B cell (primary cell): ENCODE data around the gene SERPINA7. TPM values are rescaled to one million over a fixed set of nuclear protein-coding genes. Genes with fewer than 3 reads are reported as not detected.
"Not testable (repeated sequence)": the region's sequence is repeated elsewhere in the genome, so short reads cannot be mapped to it uniquely, and the experiment has no call there.

Experiments
- ATAC-seq: fragments of 200-7000 bp; cut with Tn5 transposase; one replicate; pipeline ENCODE4 v1.10.0; 2021; ENCODE audit warnings: low read depth, mild to moderate bottlenecking, moderate number of reproducible peaks, moderate library complexity
- CTCF ChIA-PET: fragments of 350-600 bp; sonication (Branson Sonifier 250); formaldehyde crosslinking; loops from one replicate; lab custom pipeline; 2021; ENCODE audit warnings: antibody characterized with exemption, inconsistent platforms; lab: Charles Lee
- POLR2A ChIA-PET: fragments of 350-600 bp; sonication (Branson Sonifier 250); formaldehyde crosslinking; loops from one replicate; lab custom pipeline; 2021; ENCODE audit warnings: antibody characterized with exemption; lab: Charles Lee
- DNase-seq: peaks from one replicate; pipeline ENCODE4 v3.0.0; 2013
- H2AFZ ChIP-seq: 2 replicates; pipeline ENCODE4 v1.6.1; 2012; ENCODE audit warnings: mild to moderate bottlenecking, low read depth, low read length; ENCODE audit not compliant: insufficient read depth, poor library complexity, severe bottlenecking
- H3K27ac ChIP-seq, 2 donors: 1 replicate in 1 of 2; 2 replicates in 1 of 2; pipeline ENCODE4 v1.5.1; 2012 to 2013; ENCODE audit warnings: low read length in 2 of 2, mild to moderate bottlenecking in 2 of 2, moderate library complexity in 1 of 2
- H3K27me3 ChIP-seq, 4 experiments: fragments of 200-600 bp in 1 of 4; sonication (generic) in 1 of 4; replicated peaks in 1 of 4; 1 replicate in 2 of 4; 2 replicates in 2 of 4; pipeline versions ENCODE4 v1.6.1 to v1.7.0; 2013 to 2016; ENCODE audit warnings: low read length in 3 of 4, mild to moderate bottlenecking in 2 of 4, mixed read lengths in 1 of 4, moderate library complexity in 1 of 4; ENCODE audit not compliant: insufficient read depth in 4 of 4, control insufficient read depth in 3 of 4; ENCODE audit errors: control extremely low read depth in 1 of 4
- H3K36me3 ChIP-seq, 2 experiments: replicated peaks in 1 of 2; 1 replicate in 1 of 2; 2 replicates in 1 of 2; pipeline versions ENCODE4 v1.6.1 to v1.7.1; 2013; ENCODE audit warnings: low read length in 1 of 2; ENCODE audit not compliant: insufficient read depth in 2 of 2, control insufficient read depth in 1 of 2; ENCODE audit errors: control extremely low read depth in 1 of 2, extremely low read depth in 1 of 2
- H3K4me1 ChIP-seq, 2 donors: fragments of 200-600 bp in 1 of 2; sonication (generic) in 1 of 2; 1 replicate in 1 of 2; 2 replicates in 1 of 2; pipeline versions ENCODE4 v1.5.1 to v1.6.1; 2013 to 2017; ENCODE audit warnings: low read length in 2 of 2; ENCODE audit not compliant: control insufficient read depth in 2 of 2, insufficient read depth in 2 of 2
- H3K4me2 ChIP-seq: replicated peaks from 2 replicates; pipeline ENCODE3; 2012; ENCODE audit warnings: mild to moderate bottlenecking, low read depth, low read length; ENCODE audit not compliant: poor library complexity, severe bottlenecking
- H3K4me3 ChIP-seq, 5 experiments: fragments of 200-600 bp in 1 of 5; sonication (generic) in 1 of 5; 1 replicate in 3 of 5; 2 replicates in 2 of 5; pipeline versions ENCODE4 v1.5.1 to v1.7.0; 2011 to 2016; ENCODE audit warnings: low read length in 4 of 5, mild to moderate bottlenecking in 4 of 5, low read depth in 2 of 5, control low read depth in 1 of 5, moderate library complexity in 1 of 5; ENCODE audit not compliant: insufficient read depth in 1 of 5; ENCODE audit errors: control extremely low read depth in 1 of 5, extremely low read depth in 1 of 5
- H3K79me2 ChIP-seq: fragments of 200-600 bp; sonication (generic); one replicate; pipeline ENCODE4 v1.6.0; 2016; ENCODE audit warnings: low read length; ENCODE audit not compliant: control insufficient read depth, insufficient read depth
- H3K9ac ChIP-seq: fragments of 200-600 bp; sonication (generic); 2 replicates; pipeline ENCODE4 v1.6.1; 2017; ENCODE audit warnings: mild to moderate bottlenecking, low read length, moderate library complexity
- H3K9me3 ChIP-seq, 3 donors: one replicate each; pipeline versions ENCODE4 v1.6.1 to v1.7.1; 2013; ENCODE audit warnings: low read length in 2 of 3; ENCODE audit not compliant: control insufficient read depth in 2 of 3, insufficient read depth in 1 of 3; ENCODE audit errors: control extremely low read depth in 1 of 3
- H4K20me1 ChIP-seq: 2 replicates; pipeline ENCODE4 v1.6.0; 2012; ENCODE audit warnings: mild to moderate bottlenecking, low read length; ENCODE audit not compliant: insufficient read depth, control insufficient read depth, poor library complexity, severe bottlenecking
- H3K27ac Mint-ChIP-seq: one replicate; pipeline ENCODE4 v1.8.0; 2021; ENCODE audit warnings: mixed read lengths
- H3K27me3 Mint-ChIP-seq: one replicate; pipeline ENCODE4 v1.8.0; 2021; ENCODE audit warnings: mixed read lengths
- H3K4me1 Mint-ChIP-seq: one replicate; pipeline ENCODE4 v1.8.0; 2021; ENCODE audit warnings: mixed read lengths
- H3K4me3 Mint-ChIP-seq: one replicate; pipeline ENCODE4 v1.8.0; 2021; ENCODE audit warnings: mixed read lengths
- H3K9me3 Mint-ChIP-seq: one replicate; pipeline ENCODE4 v1.8.0; 2022; ENCODE audit warnings: mixed read lengths; ENCODE audit not compliant: insufficient read depth
- CTCF ChIP-seq: fragments of 200-600 bp; IDR thresholded peaks from one replicate; pipeline ENCODE4 v1.8.0; 2022; ENCODE audit warnings: antibody characterized with exemption, mild to moderate bottlenecking
- EZH2 ChIP-seq: IDR thresholded peaks from 2 replicates; pipeline ENCODE4 v1.6.1; 2012; ENCODE audit warnings: borderline replicate concordance, low read depth, mild to moderate bottlenecking, moderate library complexity, low read length; ENCODE audit not compliant: insufficient read depth, poor library complexity, severe bottlenecking
- WGBS: methylation state at CpG from one replicate; pipeline ENCODE4 v1.1.5; 2013; ENCODE audit warnings: missing lambda C conversion rate; ENCODE audit not compliant: insufficient coverage; 5-methylcytosine and 5-hydroxymethylcytosine counted together
- intact Hi-C: fragments of 100-400 bp; cut with micrococcal nuclease; formaldehyde crosslinking; loops from one replicate; pipeline ENCODE4 v1.10.0; 2022
- polyA plus RNA-seq: library from polyadenylated mRNA; depleted of rRNA; stranded (reverse); fragments of >200 nt; gene quantifications from 2 replicates; pipeline ENCODE4 v1.2.3, GENCODE V29; 2012
- total RNA-seq, 2 donors: library from RNA; stranded (reverse); fragments of 120-200 nt in 1 of 2; gene quantifications; 1 replicate in 1 of 2; 2 replicates in 1 of 2; pipeline versions ENCODE4 v1.2.3 to v1.2.4, GENCODE V29; 2013 to 2022

Gene SERPINA7
- total and polyA plus RNA-seq, 2 donors (not counting 1 experiment from before 2014, with no cell fraction given): not detected

GRCh38 chrX:106000203-106000602, 38.3 kb downstream of the SERPINA7 start:
- ChIA-PET CTCF (no interaction called here), POLR2A (no interaction called here)
- H3K9ac ChIP-seq: no peak overlapping the region
- Mint-ChIP-seq H3K27me3 (no peaks in the 10 kb centered on the region), H3K4me1 (no peaks in the 10 kb centered on the region), H3K9me3 (no peaks in the 10 kb centered on the region), H3K4me3 (no peak overlapping the region), H3K27ac (no peak overlapping the region)
- no peaks in the 10 kb centered on the region for H3K36me3 ChIP-seq
- H3K9me3 ChIP-seq: no peaks in the 10 kb centered on the region
- H4K20me1 ChIP-seq: no peaks in the 10 kb centered on the region
- no peak overlapping the region for H3K27ac ChIP-seq
- H3K4me3 ChIP-seq: no peak overlapping the region
- no peak for DNase-seq
- H3K79me2 ChIP-seq: no peaks in the 10 kb centered on the region
- no peak for ATAC-seq
- H3K4me1 ChIP-seq: no peaks in the 10 kb centered on the region
- no peak overlapping the region for H3K4me2 ChIP-seq
- TF ChIP-seq CTCF (no peak), EZH2 (no peak)
- no peak overlapping the region for H2AFZ ChIP-seq
- H3K27me3 ChIP-seq: no peaks in the 10 kb centered on the region
- intact Hi-C loops: no loop called here

GRCh38 chrX:105999294-105999693, 39.2 kb downstream of the SERPINA7 start:
- CTCF ChIA-PET: no interaction called here
- ATAC-seq: no peak
- Mint-ChIP-seq H3K4me3 (no peak overlapping the region), H3K9me3 (no peaks in the 10 kb centered on the region), H3K27me3 (no peaks in the 10 kb centered on the region), H3K4me1 (no peaks in the 10 kb centered on the region), H3K27ac (no peak overlapping the region)
- intact Hi-C loops: no loop called here
- Histone ChIP-seq H3K4me2 (no peak overlapping the region), H2AFZ (no peak overlapping the region), H4K20me1 (no peaks in the 10 kb centered on the region), H3K9ac (no peak overlapping the region), H3K36me3 (no peaks in the 10 kb centered on the region), H3K4me3 (no peak overlapping the region), H3K9me3 (no peaks in the 10 kb centered on the region), H3K27ac (no peak overlapping the region), H3K79me2 (no peaks in the 10 kb centered on the region), H3K27me3 (no peaks in the 10 kb centered on the region), H3K4me1 (no peaks in the 10 kb centered on the region)
- 40% methylated on average over 1 of the region's 1 CpG for WGBS
- no peak for DNase-seq
- TF ChIP-seq EZH2 (no peak), CTCF (no peak)
- POLR2A ChIA-PET: no interaction called here

- no CpG with 5 or more reads among the region's 5 CpGs for WGBS
- H3K9me3 ChIP-seq, DNase-seq, H3K4me3 ChIP-seq, H4K20me1 ChIP-seq, H3K27ac Mint-ChIP-seq, H3K9me3 Mint-ChIP-seq, CTCF ChIA-PET, H3K4me1 Mint-ChIP-seq, H3K27me3 Mint-ChIP-seq, H3K27me3 ChIP-seq, H2AFZ ChIP-seq, H3K79me2 ChIP-seq, ATAC-seq, H3K27ac ChIP-seq, H3K4me1 ChIP-seq, POLR2A ChIA-PET, H3K9ac ChIP-seq, H3K4me2 ChIP-seq, intact Hi-C loops, H3K4me3 Mint-ChIP-seq, H3K36me3 ChIP-seq: not testable (repeated sequence)
These were observed 50.0 kb downstream of the SERPINA7 start for GRCh38 chrX:105988487-105988886.
